HG03060 (cell line): ENCODE results near the gene SNX1.
"Not testable (repeated sequence)": the region's sequence is repeated elsewhere in the genome, so short reads cannot be mapped to it uniquely, and the experiment has no call there.

Experiments used
- ATAC-seq: cut with Tn5 transposase; IDR thresholded peaks from one replicate; pipeline ENCODE4 v1.9.1; 2021; ENCODE audit warnings: low read depth, moderate number of reproducible peaks; ENCODE audit not compliant: unreplicated experiment

SNX1 gene

GRCh38 chr15:64095795-64096667, at the start of gene SNX1:
Gene SNX1 (plus strand): TSS chr15:64095982. CDS start chr15:64096014, 32 bp downstream.
- ATAC-seq = no peak

- no peak for ATAC-seq
Measured at GRCh38 chr15:64046421-64047153, 49.2 kb upstream of the SNX1 start, which contains the start of gene DAPK2. Gene DAPK2 (minus strand): TSS chr15:64046485. CDS start chr15:64040261, 6,224 bp downstream.

- no peak for ATAC-seq
Measured at GRCh38 chr15:64048781-64049460, 46.9 kb upstream of the SNX1 start.

- ATAC-seq = no peak
Measured at GRCh38 chr15:64050281-64051092, 45.3 kb upstream of the SNX1 start.

GRCh38 chr15:64051093-64051402, 44.7 kb upstream of the SNX1 start:
- no peak for ATAC-seq

- ATAC-seq = no peak
Measured at GRCh38 chr15:64051407-64052259, 44.1 kb upstream of the SNX1 start.

- no peak for ATAC-seq
Measured at GRCh38 chr15:64052925-64053491, 42.8 kb upstream of the SNX1 start.

- ATAC-seq = not testable (repeated sequence)
Measured at GRCh38 chr15:64053674-64054073, 42.1 kb upstream of the SNX1 start.

GRCh38 chr15:64058279-64058678, 37.5 kb upstream of the SNX1 start:
- no peak for ATAC-seq

GRCh38 chr15:64059104-64059503, 36.7 kb upstream of the SNX1 start:
- not testable (repeated sequence) for ATAC-seq

- no peak for ATAC-seq
Measured at GRCh38 chr15:64060716-64061115, 35.1 kb upstream of the SNX1 start.

- ATAC-seq = no peak
Measured at GRCh38 chr15:64066451-64066850, 29.3 kb upstream of the SNX1 start.

GRCh38 chr15:64067564-64068030, 28.2 kb upstream of the SNX1 start:
- ATAC-seq = no peak

GRCh38 chr15:64068133-64068532, 27.6 kb upstream of the SNX1 start:
- ATAC-seq = no peak

- ATAC-seq = no peak
Measured at GRCh38 chr15:64070106-64070505, 25.7 kb upstream of the SNX1 start.

- no peak for ATAC-seq
Measured at GRCh38 chr15:64070965-64071851, 24.6 kb upstream of the SNX1 start.

GRCh38 chr15:64071931-64072765, 23.6 kb upstream of the SNX1 start:
- ATAC-seq = no peak
